GM12865 (cell line): ENCODE data around the gene GNPTAB.

Source experiments
- DNase-seq: peaks from one replicate; pipeline ENCODE4 v3.0.0; 2010; ENCODE audit warnings: low read depth
- H3K4me3 ChIP-seq: 2 replicates; pipeline ENCODE4 v1.5.1; 2011; ENCODE audit warnings: mild to moderate bottlenecking, low read depth, low read length, control low read depth
- TF ChIP-seq, protein P1 (sequence below): IDR thresholded peaks from 2 replicates; pipeline ENCODE4 v1.5.1; 2011; ENCODE audit warnings: low read length, control low read depth, low read depth, inconsistent platforms; ENCODE audit not compliant: insufficient read depth; ENCODE audit errors: missing control alignments

Gene GNPTAB

GRCh38 chr12:101772012-101772775 is 58.6 kb downstream of the GNPTAB start:
- no peak for DNase-seq
- no peak overlapping the region for H3K4me3 ChIP-seq
- TF ChIP-seq, protein P1, sequence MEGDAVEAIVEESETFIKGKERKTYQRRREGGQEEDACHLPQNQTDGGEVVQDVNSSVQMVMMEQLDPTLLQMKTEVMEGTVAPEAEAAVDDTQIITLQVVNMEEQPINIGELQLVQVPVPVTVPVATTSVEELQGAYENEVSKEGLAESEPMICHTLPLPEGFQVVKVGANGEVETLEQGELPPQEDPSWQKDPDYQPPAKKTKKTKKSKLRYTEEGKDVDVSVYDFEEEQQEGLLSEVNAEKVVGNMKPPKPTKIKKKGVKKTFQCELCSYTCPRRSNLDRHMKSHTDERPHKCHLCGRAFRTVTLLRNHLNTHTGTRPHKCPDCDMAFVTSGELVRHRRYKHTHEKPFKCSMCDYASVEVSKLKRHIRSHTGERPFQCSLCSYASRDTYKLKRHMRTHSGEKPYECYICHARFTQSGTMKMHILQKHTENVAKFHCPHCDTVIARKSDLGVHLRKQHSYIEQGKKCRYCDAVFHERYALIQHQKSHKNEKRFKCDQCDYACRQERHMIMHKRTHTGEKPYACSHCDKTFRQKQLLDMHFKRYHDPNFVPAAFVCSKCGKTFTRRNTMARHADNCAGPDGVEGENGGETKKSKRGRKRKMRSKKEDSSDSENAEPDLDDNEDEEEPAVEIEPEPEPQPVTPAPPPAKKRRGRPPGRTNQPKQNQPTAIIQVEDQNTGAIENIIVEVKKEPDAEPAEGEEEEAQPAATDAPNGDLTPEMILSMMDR: no peak

- TF ChIP-seq, protein P1: no peak
- no peak overlapping the region for H3K4me3 ChIP-seq
- DNase-seq: no peak
Measured at GRCh38 chr12:101769865-101770264, 60.9 kb downstream of the GNPTAB start.

DNA sequence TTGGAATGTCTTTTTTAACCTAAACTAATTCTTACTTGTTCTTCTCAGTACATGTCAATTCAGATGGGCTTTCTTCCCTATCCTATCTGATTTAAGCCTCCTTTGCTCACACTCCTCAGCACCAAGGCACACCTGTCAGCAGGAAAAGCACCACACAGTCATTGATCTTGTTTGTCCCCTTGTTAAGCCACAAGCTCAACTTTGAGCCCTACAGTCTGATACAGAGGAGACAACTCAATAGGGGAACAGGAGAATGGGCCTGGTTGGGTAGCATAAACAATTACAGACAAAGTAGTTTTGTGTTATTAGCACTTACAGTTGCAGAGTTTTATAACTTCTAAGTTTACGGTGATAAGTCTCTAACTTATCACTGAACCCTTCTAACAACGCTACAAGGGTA is 62.0 kb downstream of the GNPTAB start:
- H3K4me3 ChIP-seq: no peak overlapping the region
- TF ChIP-seq, protein P1: no peak
- no peak for DNase-seq

DNA sequence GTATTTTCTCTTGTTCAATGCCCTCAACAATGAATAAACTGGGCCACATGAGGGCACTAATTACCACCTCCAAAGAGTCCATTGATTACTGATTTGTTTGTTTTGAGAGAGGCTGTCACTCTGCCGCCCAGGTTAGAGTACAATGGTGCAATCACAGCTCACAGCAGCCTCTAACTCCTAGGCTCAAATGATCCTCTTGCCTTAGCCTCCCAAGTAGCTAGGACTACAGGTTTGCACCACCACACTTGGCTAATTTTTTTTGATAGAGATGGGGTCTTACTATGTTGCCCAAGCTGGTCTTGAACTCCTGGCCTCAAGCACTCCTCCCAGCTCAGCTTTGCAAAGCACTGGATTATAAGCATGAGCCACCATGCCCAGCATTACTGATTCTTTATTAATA is 63.2 kb downstream of the GNPTAB start:
- DNase-seq: no peak
- TF ChIP-seq, protein P1: no peak
- no peak overlapping the region for H3K4me3 ChIP-seq

DNA sequence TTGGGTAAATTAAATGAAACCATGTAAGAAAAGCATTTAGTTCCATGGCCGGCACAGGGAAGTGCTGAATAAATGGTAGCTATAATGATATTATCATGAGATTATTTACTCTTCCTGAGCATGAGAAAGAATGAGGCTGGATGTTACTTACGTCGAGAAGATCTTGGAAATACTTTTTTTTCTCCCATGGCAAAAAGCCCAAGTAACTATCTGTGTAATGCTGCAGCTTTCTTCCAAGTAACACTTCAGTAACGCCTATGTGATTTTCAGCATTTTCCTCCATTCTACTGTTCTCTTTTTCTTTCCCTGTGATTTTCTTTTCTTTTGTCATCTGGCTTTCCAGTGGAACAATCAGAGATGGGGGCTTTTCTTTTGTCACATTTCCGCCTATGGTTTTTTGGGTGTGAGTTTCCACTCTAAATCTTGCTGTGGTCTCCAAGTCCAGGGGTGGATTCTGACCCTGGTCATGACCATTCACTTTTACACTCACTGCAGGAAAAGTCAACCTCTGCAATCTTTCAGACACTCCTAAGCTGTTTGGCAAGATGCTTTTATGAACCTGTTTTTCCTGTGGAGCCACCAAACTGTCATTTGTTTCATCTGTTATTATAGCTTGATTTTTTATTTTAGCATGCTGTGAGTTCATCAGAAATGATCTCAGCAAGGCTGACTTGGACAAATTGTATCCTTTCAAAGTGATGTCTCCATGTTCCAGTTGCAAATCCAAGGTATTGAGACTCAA is 66.5 kb downstream of the GNPTAB start:
- DNase-seq: no peak
- no peak overlapping the region for H3K4me3 ChIP-seq
- TF ChIP-seq, protein P1: no peak

DNA sequence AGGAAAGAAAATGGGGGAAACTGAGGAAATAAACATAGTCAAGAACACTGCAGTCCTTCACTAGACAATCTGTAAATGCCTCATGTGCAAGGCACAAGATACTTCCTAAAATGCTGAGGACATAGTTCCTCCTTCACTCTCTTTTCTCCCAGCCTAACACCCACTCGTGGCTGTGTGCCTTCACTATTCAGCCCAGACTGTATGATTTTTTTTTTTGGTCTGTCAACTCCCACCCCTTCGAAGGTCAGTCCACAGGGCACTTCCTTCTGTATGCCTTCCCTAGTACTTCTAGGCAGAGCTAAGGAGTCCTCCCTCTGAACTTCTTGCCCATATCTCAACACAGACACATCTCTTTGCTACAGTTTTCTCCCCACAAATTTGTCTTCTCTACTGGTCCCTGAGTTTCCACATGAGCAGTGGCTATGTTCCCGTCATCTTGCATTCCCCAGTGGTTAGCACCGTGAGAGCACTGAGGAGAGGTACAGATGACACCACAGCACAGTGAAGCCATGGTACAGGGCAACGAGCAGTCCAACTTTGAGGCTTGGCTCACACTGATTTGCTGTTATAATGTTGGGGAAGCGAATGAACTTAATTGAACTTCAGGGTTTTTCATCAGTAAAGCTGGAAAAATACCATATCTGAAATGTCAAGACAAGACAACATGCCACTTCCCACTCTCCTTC is 67.4 kb downstream of the GNPTAB start:
- DNase-seq: no peak
- H3K4me3 ChIP-seq: no peak overlapping the region
- TF ChIP-seq, protein P1: no peak
